Upper lobe of left lung (tissue), 4 donors: ENCODE measurements around the gene PTCH2.

Source experiments
- CTCF ChIP-seq, 6 experiments: fragments of 450-650 bp in 4 of 6; fragments of 200-600 bp in 2 of 6; sonication (generic) in 2 of 6; IDR thresholded peaks; one replicate each; pipeline ENCODE4 v1.5.1; 2016 to 2019; ENCODE audit warnings: antibody characterized with exemption in 6 of 6
- POLR2A ChIP-seq, 4 donors: fragments of 450-650 bp; IDR thresholded peaks; one replicate each; pipeline ENCODE4 v1.5.1; 2016 to 2017; ENCODE audit warnings: antibody characterized with exemption in 4 of 4, mild to moderate bottlenecking in 2 of 4
- POLR2AphosphoS5 ChIP-seq, 2 donors: sonication (generic); formaldehyde crosslinking; IDR thresholded peaks; one replicate each; pipeline ENCODE4 v1.5.1; 2017; ENCODE audit warnings: antibody characterized with exemption in 2 of 2

GRCh38 chr1:44842862-44843655 lies at the start of gene PTCH2:
- TF ChIP-seq CTCF (IDR thresholded peaks at IDR 0.05) = no peak
- TF ChIP-seq POLR2AphosphoS5 (IDR thresholded peaks at IDR 0.05) = no peak
- no peak for TF ChIP-seq POLR2A (IDR thresholded peaks at IDR 0.05)
